GM18858 (cell line): ENCODE results near the gene CERS5.

Experiments used
- ATAC-seq: cut with Tn5 transposase; IDR thresholded peaks from one replicate; pipeline ENCODE4 v1.9.1; 2021; ENCODE audit not compliant: unreplicated experiment

CERS5 gene

DNA sequence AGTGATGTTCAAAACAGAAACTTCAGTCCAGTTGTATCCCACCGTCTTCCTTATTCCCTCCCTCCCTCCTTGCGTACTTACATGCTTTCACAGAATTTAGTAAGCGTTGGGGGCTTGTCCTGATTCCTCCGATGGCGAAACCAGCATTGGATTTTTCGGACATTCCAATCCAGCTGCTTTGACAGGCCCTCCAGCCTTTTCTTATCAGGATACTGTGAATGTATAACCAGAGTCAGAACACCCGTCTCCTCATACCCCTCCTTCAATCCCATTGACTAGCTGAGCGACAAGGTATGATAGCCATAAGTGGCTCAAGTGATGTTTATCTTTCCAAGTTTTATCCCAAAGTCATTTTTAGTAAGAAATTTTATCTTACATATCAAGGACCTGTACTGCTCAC is 24.2 kb downstream of the CERS5 start:
- ATAC-seq: no peak

DNA sequence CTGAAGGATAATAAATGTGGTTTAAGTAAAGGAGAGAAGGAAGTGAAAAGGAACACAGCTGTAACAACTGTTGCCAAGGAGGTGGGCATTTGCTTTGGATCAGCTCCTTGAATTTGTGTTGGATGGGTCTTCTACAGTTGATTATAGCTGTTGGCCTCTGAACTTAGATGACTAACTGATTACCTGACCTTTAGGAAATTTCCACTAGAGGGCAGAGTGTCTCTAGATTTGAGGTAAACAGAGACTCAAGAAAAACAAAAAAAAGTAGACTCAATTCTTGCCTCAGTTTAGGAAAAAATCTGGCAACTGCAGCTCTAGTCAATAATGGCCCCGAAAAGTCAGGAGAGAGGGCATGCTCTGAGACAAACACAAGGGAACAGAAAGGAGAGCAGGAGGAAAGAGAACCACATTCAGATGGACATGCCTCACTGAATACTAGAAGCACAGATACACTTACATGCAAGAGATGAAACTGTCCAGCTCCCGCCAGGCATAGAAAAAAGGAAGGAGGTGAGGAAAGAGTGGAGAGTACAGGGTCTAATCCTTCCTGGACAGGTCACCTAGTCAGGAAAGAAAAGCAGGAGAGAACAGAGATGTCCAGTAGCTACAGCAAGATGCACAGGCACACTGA is 34.5 kb downstream of the CERS5 start:
- no peak for ATAC-seq

DNA sequence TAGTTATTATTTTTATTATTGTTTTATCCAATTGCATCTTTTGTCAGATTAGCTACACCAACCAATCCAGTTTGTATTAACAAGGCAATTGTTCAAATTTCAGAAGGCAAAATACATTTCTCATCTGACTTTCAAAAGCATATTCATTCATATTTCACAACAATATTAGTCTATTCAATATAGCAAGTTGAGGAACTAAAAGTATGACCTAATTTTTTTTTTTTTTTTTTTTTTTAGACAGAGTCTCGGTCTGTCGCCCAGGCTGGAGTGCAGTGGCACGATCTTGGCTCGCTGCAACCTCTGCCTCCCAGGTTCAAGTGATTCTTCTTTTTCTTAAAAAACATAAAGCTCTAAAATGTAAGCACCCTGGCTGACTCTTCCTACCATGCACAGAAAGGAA is 37.9 kb downstream of the CERS5 start:
- no peak for ATAC-seq

DNA sequence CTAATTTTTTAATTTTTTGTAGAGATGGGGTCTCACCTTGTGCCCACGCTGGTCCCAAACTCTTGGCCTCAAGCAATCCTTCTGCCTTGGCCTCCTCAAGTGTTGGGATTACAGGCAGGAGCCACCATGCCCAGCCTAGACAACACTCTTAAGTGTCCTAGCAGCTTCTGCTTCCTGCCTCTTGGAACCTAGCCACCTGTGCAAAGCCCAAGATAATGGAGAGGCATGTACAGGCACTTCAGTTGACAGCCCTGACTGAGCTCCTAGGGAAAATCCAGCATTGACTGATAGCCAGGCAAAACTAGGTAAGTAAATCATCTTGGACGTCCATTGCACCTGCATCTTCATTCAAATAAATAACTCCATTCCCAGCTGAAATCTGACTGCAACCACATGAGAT is 39.6 kb downstream of the CERS5 start:
- no peak for ATAC-seq

GRCh38 chr12:50123203-50123602 is 44.0 kb downstream of the CERS5 start:
- ATAC-seq: no peak

- ATAC-seq: no peak
Measured at GRCh38 chr12:50121641-50122040, 45.5 kb downstream of the CERS5 start.

- ATAC-seq: no peak
Measured at GRCh38 chr12:50120953-50121352, 46.2 kb downstream of the CERS5 start.

DNA sequence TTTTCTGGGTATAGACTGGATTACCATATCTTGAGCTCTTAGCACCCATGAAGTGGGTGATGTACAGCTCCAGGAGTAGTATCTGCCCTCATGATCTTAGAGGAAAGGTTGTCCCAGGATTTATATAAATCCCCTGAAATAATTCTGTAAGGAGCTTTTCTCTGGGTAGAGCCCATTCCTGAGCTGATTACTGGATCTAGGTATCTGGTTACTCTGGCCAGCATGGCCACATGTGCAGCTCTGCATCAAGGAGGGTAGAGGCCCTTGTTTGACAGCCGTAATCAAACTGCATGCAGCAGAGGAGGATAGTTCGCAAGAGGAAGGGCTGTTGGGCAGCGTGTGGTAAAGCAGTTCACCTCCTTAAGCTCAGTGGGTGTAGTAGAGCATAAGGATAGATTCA is 46.6 kb downstream of the CERS5 start:
- no peak for ATAC-seq

GRCh38 chr12:50119387-50119786 is 47.8 kb downstream of the CERS5 start:
- ATAC-seq: no peak

GRCh38 chr12:50117057-50117622 is 50.0 kb downstream of the CERS5 start:
- no peak for ATAC-seq

DNA sequence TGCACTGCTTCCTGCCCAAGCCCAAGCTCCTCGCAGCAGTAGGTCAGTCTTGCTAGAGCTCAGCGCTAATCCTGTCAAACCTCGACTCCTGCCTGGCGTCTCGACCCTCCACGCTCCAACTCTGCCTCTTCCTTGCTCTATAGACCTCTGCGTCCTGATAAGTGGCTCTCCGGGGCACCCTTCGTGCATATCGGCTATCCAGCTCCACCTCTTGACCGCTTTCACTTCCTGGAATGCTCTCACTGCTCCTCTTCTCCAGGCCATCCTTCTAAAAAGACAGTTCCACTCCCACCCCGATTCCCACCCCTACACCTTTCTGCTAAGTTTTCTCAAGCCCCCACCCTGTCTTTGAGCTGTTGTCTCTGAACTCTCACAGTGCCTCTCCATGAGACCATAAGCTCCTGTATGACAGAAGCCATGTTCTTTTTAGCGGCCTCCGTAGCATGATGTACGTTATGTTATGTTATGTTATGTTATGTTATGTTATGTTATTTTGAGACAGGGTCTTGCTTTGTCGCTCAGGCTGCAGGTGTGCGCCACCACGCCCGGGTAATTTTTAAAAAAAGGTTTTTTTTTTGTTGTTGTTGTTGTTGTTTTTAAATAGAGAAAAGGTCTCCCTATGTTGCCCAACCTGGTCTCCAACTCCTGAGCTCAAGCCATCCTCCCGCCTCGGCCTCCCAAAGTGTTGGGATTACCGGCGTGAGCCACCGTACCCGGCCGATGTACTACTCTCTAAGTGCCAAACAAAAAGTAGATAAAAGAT is 54.5 kb downstream of the CERS5 start:
- no peak for ATAC-seq

DNA sequence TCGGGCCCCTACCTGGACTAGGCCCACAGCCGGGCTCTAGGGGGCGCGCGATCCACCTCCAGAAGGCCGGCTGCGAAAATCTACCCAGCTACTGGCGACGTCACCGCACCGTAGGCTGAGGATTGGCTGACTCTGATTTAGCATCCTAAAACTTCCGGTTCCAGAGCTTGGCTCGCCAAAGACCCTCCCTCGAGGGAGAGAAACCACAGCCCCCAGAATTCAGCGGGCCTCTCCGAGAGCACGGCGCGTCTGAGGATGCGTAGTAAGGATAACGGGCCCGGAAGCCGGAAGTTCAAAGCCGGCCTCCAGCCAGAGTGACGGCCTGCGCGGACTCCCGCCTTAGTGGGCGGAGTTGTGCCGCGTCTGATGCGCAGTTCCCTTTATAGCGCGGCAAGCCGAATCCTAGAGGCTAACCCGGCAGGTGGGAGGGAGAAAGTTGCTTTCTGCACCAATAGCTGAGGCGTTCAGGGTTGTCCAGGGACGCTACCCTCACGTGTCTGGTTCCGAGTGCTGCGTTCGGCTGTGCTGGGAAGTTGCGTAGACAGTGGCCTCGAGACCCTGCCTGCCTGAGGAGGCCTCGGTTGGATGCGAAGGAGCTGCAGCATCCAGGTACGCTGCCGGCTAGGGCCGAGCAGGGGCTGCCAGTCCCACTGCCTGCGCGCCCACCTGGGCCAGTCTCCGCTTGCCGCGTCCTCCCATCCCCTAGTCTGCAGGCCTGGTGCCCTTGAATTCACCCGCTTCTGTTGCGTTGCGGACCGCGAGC is 55.3 kb downstream of the CERS5 start, which contains the start of gene COX14:
Gene COX14 (plus strand): TSS at position 544 of the 763 bp plus-strand sequence. CDS start 7,808 bp downstream, outside the sequence.
- ATAC-seq: peak; percentile 76

DNA sequence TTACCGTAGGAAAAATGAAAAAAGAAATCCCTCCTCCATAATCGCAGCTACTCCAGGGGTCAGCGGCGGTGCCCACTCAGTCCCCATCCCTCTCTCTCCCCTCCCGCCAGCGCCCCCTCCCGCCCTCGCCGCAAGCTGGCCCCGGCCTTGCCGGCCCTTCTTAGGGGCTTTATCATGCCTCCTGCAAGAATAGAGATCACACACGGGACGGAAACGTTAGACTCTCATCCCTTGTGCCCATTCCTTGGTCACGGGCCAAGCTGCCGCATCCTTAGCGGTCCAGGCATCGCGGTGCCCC is 55.8 kb downstream of the CERS5 start:
- no peak for ATAC-seq

DNA sequence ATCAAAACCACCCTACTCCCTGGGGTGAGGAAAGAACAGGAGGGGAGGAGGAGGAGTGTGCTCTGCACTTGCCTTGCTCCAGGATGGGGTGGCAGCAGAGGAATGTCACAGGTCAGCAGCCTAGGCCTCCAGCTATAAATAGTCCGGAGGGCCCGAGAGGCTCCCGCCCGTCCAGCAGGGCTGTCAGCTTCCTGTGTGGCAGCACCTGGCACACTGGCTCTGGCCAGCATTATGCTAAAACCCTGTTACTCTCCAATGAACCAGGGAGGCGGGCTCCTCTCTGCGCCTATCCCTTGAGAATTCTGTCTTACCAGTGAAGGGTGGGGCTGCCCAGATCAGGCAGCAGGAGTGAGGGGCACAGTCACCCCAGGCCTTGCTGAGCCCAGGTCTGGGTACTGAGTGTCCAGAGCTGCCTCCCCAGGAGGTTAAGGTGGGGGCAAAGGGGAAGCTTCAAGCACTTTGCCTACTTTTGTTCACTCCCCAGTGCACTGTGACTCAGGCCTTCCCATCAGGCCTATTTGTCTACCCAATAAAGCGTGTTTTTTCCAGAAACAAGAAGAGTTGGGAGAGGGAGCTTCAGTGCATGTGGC is 56.3 kb downstream of the CERS5 start:
- ATAC-seq: no peak

DNA sequence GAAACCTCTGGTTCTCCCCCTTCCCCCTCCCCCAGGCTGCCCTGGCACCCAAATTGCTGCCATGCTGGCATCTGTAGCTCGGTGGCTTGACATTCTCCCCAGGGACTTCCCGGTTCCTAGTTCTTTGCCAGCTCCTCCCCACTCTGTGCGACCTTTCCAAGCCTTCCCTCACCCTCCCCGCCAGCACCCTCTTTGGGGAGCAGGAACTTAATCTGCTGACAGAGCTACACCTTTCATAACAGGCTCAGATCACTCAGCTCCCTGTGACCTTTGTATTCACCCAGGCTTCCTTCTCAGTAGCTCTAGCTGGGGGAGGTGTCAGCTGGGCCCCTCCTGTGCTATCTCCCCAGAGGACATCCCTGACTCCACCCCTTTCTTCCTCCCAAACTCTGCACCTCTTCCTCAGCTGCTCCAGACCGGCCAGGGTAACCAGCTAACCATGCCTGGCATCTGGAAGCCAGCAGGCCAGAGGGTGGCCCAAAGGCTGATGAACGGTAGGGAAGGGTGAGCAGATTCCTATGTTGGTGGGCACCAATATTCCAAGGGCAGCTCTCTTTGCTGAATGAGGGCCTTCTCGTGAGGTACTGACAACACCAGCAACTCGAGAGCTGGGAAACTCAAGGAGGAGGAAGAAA is 56.9 kb downstream of the CERS5 start:
- ATAC-seq: no peak

GRCh38 chr12:50109319-50109718 is 57.9 kb downstream of the CERS5 start:
- no peak for ATAC-seq

DNA sequence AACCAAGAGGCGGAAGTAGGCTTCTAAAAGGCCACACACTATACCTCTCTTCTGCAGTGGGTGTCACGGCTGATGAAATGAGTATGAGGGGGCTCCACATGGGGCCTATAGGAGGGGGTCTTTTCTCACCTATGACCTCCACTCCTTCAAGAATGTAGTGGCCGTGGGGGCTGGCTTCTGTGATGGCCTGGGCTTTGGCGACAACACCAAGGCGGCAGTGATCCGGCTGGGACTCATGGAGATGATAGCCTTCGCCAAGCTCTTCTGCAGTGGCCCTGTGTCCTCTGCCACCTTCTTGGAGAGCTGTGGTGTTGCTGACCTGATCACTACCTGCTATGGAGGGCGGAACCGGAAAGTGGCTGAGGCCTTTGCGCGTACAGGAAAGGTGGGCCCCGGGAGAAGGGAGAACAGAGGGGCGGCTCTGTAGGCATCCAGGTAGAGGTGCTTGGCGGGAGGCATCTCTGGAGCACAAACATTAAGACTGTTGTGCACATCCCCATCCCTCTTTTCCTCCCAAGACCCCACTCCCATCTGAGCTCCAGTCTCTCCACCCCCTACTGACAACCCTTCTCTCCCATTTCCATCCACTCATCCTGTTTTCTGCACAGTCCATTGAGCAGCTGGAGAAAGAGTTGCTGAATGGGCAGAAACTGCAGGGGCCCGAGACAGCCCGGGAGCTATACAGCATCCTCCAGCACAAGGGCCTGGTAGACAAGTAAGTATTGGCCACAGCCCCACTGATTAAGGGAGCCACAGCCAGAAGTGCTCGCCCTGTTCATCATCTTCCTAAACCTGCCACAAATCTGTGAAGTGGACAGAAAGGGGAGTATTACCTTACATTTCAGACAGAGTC is 59.5 kb downstream of the CERS5 start:
- ATAC-seq: no peak

DNA sequence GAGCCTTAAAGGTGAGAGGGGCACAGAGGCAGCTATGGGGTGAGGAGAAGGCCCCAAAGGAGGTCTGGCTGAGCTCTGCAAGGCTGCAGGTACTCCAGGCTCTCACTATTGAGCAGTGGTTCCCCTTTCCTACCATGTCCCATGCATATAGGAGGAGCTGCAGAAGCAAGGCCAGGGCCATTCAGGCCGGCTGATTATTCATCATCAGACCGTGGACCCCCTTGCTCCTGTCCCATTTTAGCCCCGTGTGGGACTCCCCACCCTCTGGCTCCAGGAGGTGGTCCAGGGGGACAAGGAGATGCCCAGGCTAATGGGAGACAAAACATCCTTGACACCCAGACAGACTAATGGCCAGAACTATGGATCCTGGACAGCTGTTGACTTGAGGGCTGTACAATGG is 60.3 kb downstream of the CERS5 start:
- no peak for ATAC-seq

- no peak for ATAC-seq
Measured at GRCh38 chr12:50105913-50106450, 61.2 kb downstream of the CERS5 start.
